ENCODE measurements around the gene PPP1R12B. TPM values are rescaled to one million over a fixed set of nuclear protein-coding genes. Genes with fewer than 3 reads are reported as not detected.
"Not testable (repeated sequence)": the region's sequence is repeated elsewhere in the genome, so short reads cannot be mapped to it uniquely, and the experiment has no call there.

Gene PPP1R12B
- total RNA-seq, 1 donor from 2014 or later: 71.7 TPM

- intact Hi-C loops (cut with DNase I): no loop called here
These were observed 273.9 kb downstream of the PPP1R12B start for GRCh38 chr1:202622388-202622787.

GRCh38 chr1:202623075-202623474, 274.6 kb downstream of the PPP1R12B start:
- Histone ChIP-seq H3K36me3 (no peaks in the 10 kb centered on the region), H3K27me3 (no peaks in the 10 kb centered on the region), H3K4me1 (peaks cover 8% of the 10 kb centered on the region), H3K27ac (no peak overlapping the region), H3K4me3 (no peak overlapping the region), H3K9me3 (no peaks in the 10 kb centered on the region)
- peak in 1 of 2 donors; percentile 11 for TF ChIP-seq POLR2AphosphoS5 (IDR thresholded peaks at IDR 0.05; ENCODE audit: insufficient read depth in 1 of 2, low read depth in 1 of 2)
- no peak for TF ChIP-seq CTCF (IDR thresholded peaks at IDR 0.05)
- DNase-seq (ENCODE audit: extremely low spot score in 2 of 2): no peak
- intact Hi-C loops (cut with DNase I): no loop called here

More at GRCh38 chr1:202622388-202622787, 273.9 kb downstream of the PPP1R12B start:
- Histone ChIP-seq H3K36me3 (no peaks in the 10 kb centered on the region), H3K4me1 (peaks cover 8% of the 10 kb centered on the region), H3K9me3 (no peaks in the 10 kb centered on the region), H3K4me3 (no peak overlapping the region), H3K27me3 (no peaks in the 10 kb centered on the region), H3K27ac (no peak overlapping the region)
- TF ChIP-seq POLR2AphosphoS5 (IDR thresholded peaks at IDR 0.05; ENCODE audit: insufficient read depth in 1 of 2, low read depth in 1 of 2) (no peak), POLR2A (IDR thresholded peaks at IDR 0.05) (no peak), CTCF (IDR thresholded peaks at IDR 0.05) (no peak)
- no peak for DNase-seq (ENCODE audit: extremely low spot score in 2 of 2)

- DNase-seq (ENCODE audit: extremely low spot score in 2 of 2); H3K4me3 ChIP-seq; H3K27ac ChIP-seq; H3K27me3 ChIP-seq; H3K36me3 ChIP-seq; H3K9me3 ChIP-seq; H3K4me1 ChIP-seq; intact Hi-C loops (cut with DNase I): not testable (repeated sequence)
These were observed 275.0 kb downstream of the PPP1R12B start for GRCh38 chr1:202623476-202623875.

- Histone ChIP-seq H3K9me3 (no peaks in the 10 kb centered on the region), H3K4me3 (no peak overlapping the region), H3K4me1 (peaks cover 8% of the 10 kb centered on the region), H3K27ac (no peak overlapping the region), H3K27me3 (no peaks in the 10 kb centered on the region), H3K36me3 (no peaks in the 10 kb centered on the region)
- DNase-seq (ENCODE audit: extremely low spot score in 2 of 2): no peak
- TF ChIP-seq CTCF (IDR thresholded peaks at IDR 0.05): no peak
- TF ChIP-seq POLR2AphosphoS5 (IDR thresholded peaks at IDR 0.05; ENCODE audit: insufficient read depth in 1 of 2, low read depth in 1 of 2): no peak
- intact Hi-C loops (cut with DNase I): no loop called here
These were observed 275.7 kb downstream of the PPP1R12B start for GRCh38 chr1:202624088-202624780.

- intact Hi-C loops (cut with DNase I): no loop called here
- Histone ChIP-seq H3K4me3 (no peak overlapping the region), H3K4me1 (peaks cover 8% of the 10 kb centered on the region), H3K27me3 (no peaks in the 10 kb centered on the region), H3K9me3 (no peaks in the 10 kb centered on the region), H3K27ac (no peak overlapping the region), H3K36me3 (no peaks in the 10 kb centered on the region)
- no peak for TF ChIP-seq POLR2A (IDR thresholded peaks at IDR 0.05)
- TF ChIP-seq CTCF (IDR thresholded peaks at IDR 0.05): no peak
- TF ChIP-seq POLR2AphosphoS5 (IDR thresholded peaks at IDR 0.05; ENCODE audit: insufficient read depth in 1 of 2, low read depth in 1 of 2): no peak
- DNase-seq (ENCODE audit: extremely low spot score in 2 of 2): no peak
These were observed 276.2 kb downstream of the PPP1R12B start for GRCh38 chr1:202624781-202625108.
